A204.1 (cell line): ENCODE measurements around the gene ARID4B.

ENCODE experiments used
- FAIRE-seq: peaks from 2 replicates; lab custom pipeline; 2012; peaks lifted over from hg19 to GRCh38; lab: Jason Lieb, UNC

The ARID4B gene

GRCh38 chr1:235124665-235125064 lies 203.3 kb downstream of the ARID4B start:
- no peak for FAIRE-seq

- FAIRE-seq: no peak
These were observed 203.9 kb downstream of the ARID4B start for GRCh38 chr1:235124111-235124510.

GRCh38 chr1:235122348-235122747 lies 205.6 kb downstream of the ARID4B start:
- FAIRE-seq: no peak
